Kidney epithelial cell (primary cell): ENCODE data around the gene TOP1. TPM values are rescaled to one million over a fixed set of nuclear protein-coding genes. Genes with fewer than 3 reads are reported as not detected.

Experiments
- DNase-seq: peaks from one replicate; pipeline ENCODE4 v3.0.0-alpha.2; 2010; ENCODE audit warnings: low read depth
- H3K27me3 ChIP-seq: 2 replicates; pipeline ENCODE4 v1.6.0; 2011; ENCODE audit warnings: low read length; ENCODE audit not compliant: control insufficient read depth, insufficient read depth
- H3K36me3 ChIP-seq: 2 replicates; pipeline ENCODE4 v1.5.1; 2011; ENCODE audit warnings: low read length; ENCODE audit not compliant: control insufficient read depth, insufficient read depth
- H3K4me3 ChIP-seq: 2 replicates; pipeline ENCODE4 v1.5.1; 2011; ENCODE audit warnings: low read depth, mild to moderate bottlenecking, control low read depth, low read length
- CTCF ChIP-seq: IDR thresholded peaks from 2 replicates; pipeline ENCODE4 v1.5.1; 2011; ENCODE audit warnings: mild to moderate bottlenecking, moderate library complexity, low read length, control low read depth, inconsistent platforms; ENCODE audit not compliant: insufficient read depth, poor library complexity, severe bottlenecking
- total RNA-seq: library from RNA; depleted of rRNA; stranded (reverse); fragments of >200 nt; gene quantifications from 2 replicates; pipeline ENCODE4 v1.2.3, GENCODE V29; 2015

Gene TOP1
- total RNA-seq, 1 donor from 2014 or later: 38.0 TPM

DNA sequence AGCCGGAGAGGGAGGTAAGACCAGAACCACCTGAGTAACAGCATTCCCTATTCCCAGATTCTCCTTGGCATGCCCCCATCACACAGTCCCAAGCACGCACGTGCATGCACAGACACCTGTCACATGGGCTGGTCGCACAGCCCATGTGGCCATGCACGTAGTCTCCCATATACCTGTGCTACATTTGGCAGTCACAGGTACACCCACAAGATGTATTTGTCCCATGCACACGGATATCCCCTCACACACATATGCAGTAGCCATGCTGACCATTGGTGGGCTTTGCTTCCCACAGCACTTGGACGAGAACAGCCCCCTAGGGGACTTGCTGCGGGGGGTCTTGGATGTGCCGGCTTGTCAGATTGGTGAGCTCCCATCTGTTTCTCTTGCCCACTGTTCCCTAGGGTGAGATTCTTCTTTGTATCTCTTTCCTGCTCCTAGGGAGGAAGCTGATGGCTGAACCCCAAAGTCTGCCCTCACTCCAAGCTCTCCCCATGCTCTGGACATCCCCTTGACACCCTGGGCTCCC is 140.6 kb downstream of the TOP1 start:
- Histone ChIP-seq H3K36me3 (peaks cover 14% of the 10 kb centered on the region), H3K27me3 (no peaks in the 10 kb centered on the region), H3K4me3 (no peak overlapping the region)
- TF ChIP-seq CTCF: no peak
- DNase-seq: no peak

DNA sequence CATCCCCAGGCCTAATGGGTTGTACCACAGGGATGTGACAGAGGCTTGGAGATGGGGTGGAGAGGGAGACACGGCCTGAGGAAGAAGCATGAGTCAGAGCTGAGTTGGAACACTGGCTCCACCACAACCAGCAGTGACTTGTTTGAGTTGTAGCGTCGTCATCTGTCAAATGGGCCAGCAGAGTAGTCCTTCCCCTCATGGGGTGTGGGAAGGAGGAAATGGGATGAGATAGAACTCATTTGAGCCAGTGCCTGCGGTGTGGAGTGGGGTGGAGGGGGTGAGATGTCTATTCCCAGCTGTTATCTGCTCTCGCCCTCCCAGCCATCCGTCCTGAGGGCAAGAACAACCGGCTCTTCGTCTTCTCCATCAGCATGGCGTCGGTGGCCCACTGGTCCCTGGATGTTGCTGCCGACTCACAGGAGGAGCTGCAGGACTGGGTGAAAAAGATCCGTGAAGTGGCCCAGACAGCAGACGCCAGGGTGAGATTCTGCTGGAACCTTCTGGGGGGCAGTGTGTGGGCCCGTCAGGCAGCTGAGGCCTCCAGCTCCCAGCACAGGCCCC is 141.2 kb downstream of the TOP1 start:
- DNase-seq: no peak
- H3K36me3 ChIP-seq: peaks cover 10% of the 10 kb centered on the region
- no peak for TF ChIP-seq CTCF
- H3K27me3 ChIP-seq: no peaks in the 10 kb centered on the region
- H3K4me3 ChIP-seq: no peak overlapping the region

- peaks cover 9% of the 10 kb centered on the region for H3K36me3 ChIP-seq
- DNase-seq: no peak
- TF ChIP-seq CTCF: no peak
- no peaks in the 10 kb centered on the region for H3K27me3 ChIP-seq
- H3K4me3 ChIP-seq: no peak overlapping the region
Measured at GRCh38 chr20:41170386-41171105, 141.9 kb downstream of the TOP1 start.

DNA sequence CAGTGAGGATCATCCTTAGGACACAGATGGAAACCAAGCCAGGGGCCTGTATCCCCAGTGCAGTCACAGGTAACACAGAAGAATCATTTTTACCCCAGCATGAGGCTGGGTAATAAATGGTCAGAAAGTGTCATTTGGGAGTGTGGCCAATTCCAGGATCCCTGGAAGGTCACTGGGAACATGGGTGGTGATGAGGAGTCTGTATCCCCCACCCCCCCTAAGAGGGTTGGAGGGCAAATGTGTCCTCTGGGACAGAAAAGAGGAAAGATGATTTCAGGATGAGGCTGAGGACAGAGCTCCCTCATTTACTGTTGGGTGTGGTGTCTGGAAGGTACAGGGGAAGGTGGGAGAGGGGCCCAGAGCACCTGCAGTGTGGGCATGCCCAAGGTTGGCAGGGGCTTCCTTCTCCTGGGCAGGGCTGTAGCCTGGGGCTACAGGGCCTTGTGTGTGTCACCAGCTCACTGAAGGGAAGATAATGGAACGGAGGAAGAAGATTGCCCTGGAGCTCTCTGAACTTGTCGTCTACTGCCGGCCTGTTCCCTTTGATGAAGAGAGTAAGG is 143.2 kb downstream of the TOP1 start:
- no peaks in the 10 kb centered on the region for H3K27me3 ChIP-seq
- DNase-seq: no peak
- no peak for TF ChIP-seq CTCF
- H3K36me3 ChIP-seq: peaks cover 9% of the 10 kb centered on the region
- no peak overlapping the region for H3K4me3 ChIP-seq

DNA sequence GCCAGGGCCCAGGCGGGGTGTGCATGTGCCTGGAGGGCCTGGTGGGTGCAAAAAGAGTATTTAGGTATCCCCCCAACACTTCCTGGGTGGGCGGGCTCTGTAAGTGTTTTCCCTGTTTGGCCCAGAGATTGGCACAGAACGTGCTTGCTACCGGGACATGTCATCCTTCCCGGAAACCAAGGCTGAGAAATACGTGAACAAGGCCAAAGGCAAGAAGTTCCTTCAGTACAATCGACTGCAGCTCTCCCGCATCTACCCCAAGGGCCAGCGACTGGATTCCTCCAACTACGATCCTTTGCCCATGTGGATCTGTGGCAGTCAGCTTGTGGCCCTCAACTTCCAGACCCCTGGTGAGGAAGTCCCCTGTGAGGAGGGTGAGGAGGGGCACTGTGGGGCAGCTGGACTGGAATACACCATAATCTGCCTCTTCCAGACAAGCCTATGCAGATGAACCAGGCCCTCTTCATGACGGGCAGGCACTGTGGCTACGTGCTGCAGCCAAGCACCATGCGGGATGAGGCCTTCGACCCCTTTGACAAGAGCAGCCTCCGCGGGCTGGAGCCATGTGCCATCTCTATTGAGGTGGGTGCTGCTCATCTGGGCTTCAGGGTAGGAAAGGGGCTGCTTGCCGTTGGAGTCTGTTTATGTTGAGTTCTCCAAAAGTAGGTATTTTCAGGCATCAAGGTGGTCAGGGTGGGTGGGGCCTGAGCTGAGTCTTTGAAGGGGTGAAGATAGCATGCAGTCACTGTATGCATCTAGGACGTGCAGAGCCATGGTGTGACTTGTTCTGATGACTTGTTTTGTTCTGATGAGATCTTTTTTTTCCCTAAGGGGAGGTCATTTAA is 143.9 kb downstream of the TOP1 start:
- no peaks in the 10 kb centered on the region for H3K27me3 ChIP-seq
- no peak overlapping the region for H3K4me3 ChIP-seq
- H3K36me3 ChIP-seq: peaks cover 11% of the 10 kb centered on the region
- no peak for TF ChIP-seq CTCF
- no peak for DNase-seq
